H9 (cell line): Measurements from ENCODE around the gene ANKRD28. TPM values are rescaled to one million over a fixed set of nuclear protein-coding genes. Genes with fewer than 3 reads are reported as not detected.

ENCODE experiments used
- DNase-seq: peaks from one replicate; pipeline ENCODE4 v3.0.0-alpha.2; 2017
- H2AFZ ChIP-seq: one replicate; pipeline ENCODE4 v1.6.1; 2013; ENCODE audit warnings: mild to moderate bottlenecking, low read length, control low read depth, moderate library complexity
- H2AK5ac ChIP-seq: 2 replicates; pipeline ENCODE4 v1.6.1; 2013; ENCODE audit warnings: low read length, control low read depth, mixed read lengths; ENCODE audit not compliant: insufficient read length
- H2BK120ac ChIP-seq: one replicate; pipeline ENCODE4 v1.6.1; 2013; ENCODE audit warnings: low read depth, mild to moderate bottlenecking, low read length, control low read depth, inconsistent platforms; ENCODE audit not compliant: poor library complexity, severe bottlenecking
- H2BK12ac ChIP-seq: 2 replicates; pipeline ENCODE4 v1.6.1; 2013; ENCODE audit warnings: low read length, control low read depth, mixed read lengths, low read depth; ENCODE audit not compliant: insufficient read length
- H2BK15ac ChIP-seq: 2 replicates; pipeline ENCODE4 v1.6.1; 2013; ENCODE audit warnings: low read depth, low read length, control low read depth
- H2BK20ac ChIP-seq: one replicate; pipeline ENCODE4 v1.6.1; 2013; ENCODE audit warnings: low read depth, mild to moderate bottlenecking, low read length, control low read depth, inconsistent platforms; ENCODE audit not compliant: poor library complexity, severe bottlenecking
- H2BK5ac ChIP-seq: 2 replicates; pipeline ENCODE4 v1.6.1; 2013; ENCODE audit warnings: low read length, control low read depth, mixed read lengths; ENCODE audit not compliant: insufficient read length
- H3K14ac ChIP-seq: 2 replicates; pipeline ENCODE4 v1.6.1; 2013; ENCODE audit warnings: low read length, control low read depth; ENCODE audit not compliant: insufficient read depth
- H3K18ac ChIP-seq: 2 replicates; pipeline ENCODE4 v1.6.1; 2013; ENCODE audit warnings: low read depth, mild to moderate bottlenecking, mixed read lengths, low read length, control low read depth; ENCODE audit not compliant: insufficient read length
- H3K23ac ChIP-seq: 2 replicates; pipeline ENCODE4 v1.6.1; 2013; ENCODE audit warnings: low read length, control low read depth, mixed read lengths, low read depth; ENCODE audit not compliant: insufficient read length
- H3K23me2 ChIP-seq: 2 replicates; pipeline ENCODE4 v1.6.1; 2013; ENCODE audit warnings: low read depth, mild to moderate bottlenecking, mixed read lengths, low read length, control low read depth; ENCODE audit not compliant: insufficient read length, poor library complexity, severe bottlenecking
- H3K27ac ChIP-seq: 2 replicates; pipeline ENCODE4 v1.5.1; 2013; ENCODE audit warnings: low read length, control low read depth, mixed read lengths, low read depth; ENCODE audit not compliant: insufficient read length
- H3K27me3 ChIP-seq: 2 replicates; pipeline ENCODE4 v1.6.1; 2013; ENCODE audit warnings: low read length, control low read depth, inconsistent platforms; ENCODE audit not compliant: insufficient read depth
- H3K4ac ChIP-seq: 2 replicates; pipeline ENCODE4 v1.6.1; 2013; ENCODE audit warnings: low read depth, mild to moderate bottlenecking, control low read depth, inconsistent platforms, low read length, moderate library complexity
- H3K4me1 ChIP-seq: 2 replicates; pipeline ENCODE4 v1.6.1; 2013; ENCODE audit warnings: low read length, control low read depth, inconsistent platforms; ENCODE audit not compliant: insufficient read depth
- H3K4me2 ChIP-seq: 2 replicates; pipeline ENCODE4 v1.6.1; 2013; ENCODE audit warnings: low read length, control low read depth, mixed read lengths; ENCODE audit not compliant: insufficient read length, insufficient read depth
- H3K56ac ChIP-seq: 2 replicates; pipeline ENCODE4 v1.6.1; 2013; ENCODE audit warnings: low read depth, mild to moderate bottlenecking, mixed read lengths, low read length, control low read depth; ENCODE audit not compliant: insufficient read length
- H3K79me1 ChIP-seq: 2 replicates; pipeline ENCODE4 v1.6.1; 2013; ENCODE audit warnings: low read depth, mild to moderate bottlenecking, moderate library complexity, low read length, control low read depth, inconsistent platforms; ENCODE audit not compliant: insufficient read depth, poor library complexity, severe bottlenecking
- H3K79me2 ChIP-seq: 2 replicates; pipeline ENCODE4 v1.6.1; 2013; ENCODE audit warnings: low read length, control low read depth, inconsistent platforms; ENCODE audit not compliant: insufficient read depth
- H3K9ac ChIP-seq: 2 replicates; pipeline ENCODE4 v1.6.1; 2013; ENCODE audit warnings: low read length, control low read depth, mixed read lengths; ENCODE audit not compliant: insufficient read length; ENCODE audit errors: extremely low read depth
- H3K9me3 ChIP-seq: one replicate; pipeline ENCODE4 v1.6.1; 2013; ENCODE audit warnings: low read depth, low read length, inconsistent platforms; ENCODE audit not compliant: control insufficient read depth
- H3T11ph ChIP-seq: one replicate; pipeline ENCODE4 v1.6.1; 2013; ENCODE audit warnings: mild to moderate bottlenecking, low read length, control low read depth, inconsistent platforms
- H4K20me1 ChIP-seq: one replicate; pipeline ENCODE4 v1.6.1; 2013; ENCODE audit not compliant: control insufficient read depth, insufficient read length, insufficient read depth
- H4K5ac ChIP-seq: 2 replicates; pipeline ENCODE4 v1.6.1; 2013; ENCODE audit warnings: low read depth, mild to moderate bottlenecking, mixed read lengths, low read length, control low read depth; ENCODE audit not compliant: insufficient read length
- H4K8ac ChIP-seq: replicated peaks from 2 replicates; pipeline ENCODE4 v1.6.1; 2013; ENCODE audit warnings: low read length, control low read depth, mixed read lengths, low read depth; ENCODE audit not compliant: insufficient read length
- H4K91ac ChIP-seq: 2 replicates; pipeline ENCODE4 v1.6.1; 2013; ENCODE audit warnings: low read depth, mild to moderate bottlenecking, moderate library complexity, mixed read lengths, low read length, control low read depth; ENCODE audit not compliant: insufficient read length
- H3K27ac Mint-ChIP-seq, 3 experiments: 2 replicates in 2 of 3; 3 replicates in 1 of 3; pipeline ENCODE4 v1.8.0; 2020 to 2021; ENCODE audit warnings: mixed read lengths in 3 of 3, mild to moderate bottlenecking in 1 of 3, moderate library complexity in 1 of 3
- H3K27me3 Mint-ChIP-seq: 2 replicates; pipeline ENCODE4 v1.8.0; 2021; ENCODE audit warnings: low read depth, mild to moderate bottlenecking, moderate library complexity, mixed read lengths
- H3K36me3 Mint-ChIP-seq, 3 experiments: 2 replicates in 2 of 3; 3 replicates in 1 of 3; pipeline ENCODE4 v1.8.0; 2020 to 2021; ENCODE audit warnings: low read depth in 3 of 3, mixed read lengths in 3 of 3; ENCODE audit not compliant: insufficient read depth in 1 of 3
- H3K4me1 Mint-ChIP-seq, 2 experiments: 2 replicates each; pipeline ENCODE4 v1.8.0; 2020; ENCODE audit warnings: mixed read lengths in 2 of 2
- H3K4me3 Mint-ChIP-seq, 2 experiments: 2 replicates in 1 of 2; 3 replicates in 1 of 2; pipeline ENCODE4 v1.8.0; 2020 to 2021; ENCODE audit warnings: mild to moderate bottlenecking in 2 of 2, mixed read lengths in 2 of 2, moderate library complexity in 1 of 2
- H3K9me3 Mint-ChIP-seq, 2 experiments: 2 replicates in 1 of 2; 3 replicates in 1 of 2; pipeline ENCODE4 v1.8.0; 2020; ENCODE audit warnings: mild to moderate bottlenecking in 2 of 2, mixed read lengths in 2 of 2, moderate library complexity in 1 of 2
- WGBS: extraction: QIAGEN DNeasy Blood & Tissue Kit; methylation state at CpG from one replicate; pipeline ENCODE4 v1.1.7; 2013; ENCODE audit warnings: missing lambda C conversion rate, low lambda C conversion rate, mixed read lengths; ENCODE audit not compliant: insufficient read length; ENCODE audit errors: extremely low coverage; 5-methylcytosine and 5-hydroxymethylcytosine counted together
- total RNA-seq: library from RNA; stranded (reverse); gene quantifications from 2 replicates; pipeline ENCODE4 v1.2.1, GENCODE V29; 2021
- TF ChIP-seq, protein P1 (sequence below): fragments of 200-600 bp; sonication (generic); conservative IDR thresholded peaks from 3 replicates; pipeline ENCODE4 v1.8.0; 2021; ENCODE audit warnings: antibody characterized with exemption, mild to moderate bottlenecking

ANKRD28 gene
- total RNA-seq, 1 experiment from 2014 or later, result 59.0 TPM

- Histone ChIP-seq H4K5ac (no peak overlapping the region), H3K4ac (no peak overlapping the region)
These were observed 115.1 kb downstream of the ANKRD28 start for GRCh38 chr3:15682561-15683185.

More at GRCh38 chr3:15682561-15683185, 115.1 kb downstream of the ANKRD28 start:
- H3K4me3 Mint-ChIP-seq, result no peak overlapping the region
- no peaks in the 10 kb centered on the region for H3K27me3 Mint-ChIP-seq
- Histone ChIP-seq H2BK120ac (no peak overlapping the region), H3K27me3 (no peaks in the 10 kb centered on the region), H3K18ac (no peak overlapping the region), H2BK12ac (no peak overlapping the region), H3K4me2 (no peak overlapping the region), H3K14ac (no peak overlapping the region), H3K23ac (no peak overlapping the region), H3K9me3 (no peaks in the 10 kb centered on the region), H4K91ac (no peak overlapping the region), H4K8ac (no peak overlapping the region), H2BK20ac (no peak overlapping the region), H2AFZ (no peak overlapping the region), H3K56ac (no peak overlapping the region), H2AK5ac (no peak overlapping the region), H3K23me2 (no peaks in the 10 kb centered on the region), H3K27ac (no peak overlapping the region), H3K79me2 (no peaks in the 10 kb centered on the region), H2BK15ac (no peak overlapping the region), H3K9ac (no peak overlapping the region), H2BK5ac (no peak overlapping the region), H3T11ph (no peak overlapping the region), H3K79me1 (no peaks in the 10 kb centered on the region), H4K20me1 (no peaks in the 10 kb centered on the region), H3K4me1 (no peaks in the 10 kb centered on the region)
- TF ChIP-seq, protein P1, sequence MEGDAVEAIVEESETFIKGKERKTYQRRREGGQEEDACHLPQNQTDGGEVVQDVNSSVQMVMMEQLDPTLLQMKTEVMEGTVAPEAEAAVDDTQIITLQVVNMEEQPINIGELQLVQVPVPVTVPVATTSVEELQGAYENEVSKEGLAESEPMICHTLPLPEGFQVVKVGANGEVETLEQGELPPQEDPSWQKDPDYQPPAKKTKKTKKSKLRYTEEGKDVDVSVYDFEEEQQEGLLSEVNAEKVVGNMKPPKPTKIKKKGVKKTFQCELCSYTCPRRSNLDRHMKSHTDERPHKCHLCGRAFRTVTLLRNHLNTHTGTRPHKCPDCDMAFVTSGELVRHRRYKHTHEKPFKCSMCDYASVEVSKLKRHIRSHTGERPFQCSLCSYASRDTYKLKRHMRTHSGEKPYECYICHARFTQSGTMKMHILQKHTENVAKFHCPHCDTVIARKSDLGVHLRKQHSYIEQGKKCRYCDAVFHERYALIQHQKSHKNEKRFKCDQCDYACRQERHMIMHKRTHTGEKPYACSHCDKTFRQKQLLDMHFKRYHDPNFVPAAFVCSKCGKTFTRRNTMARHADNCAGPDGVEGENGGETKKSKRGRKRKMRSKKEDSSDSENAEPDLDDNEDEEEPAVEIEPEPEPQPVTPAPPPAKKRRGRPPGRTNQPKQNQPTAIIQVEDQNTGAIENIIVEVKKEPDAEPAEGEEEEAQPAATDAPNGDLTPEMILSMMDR, result no peak
- no peak overlapping the region for H3K27ac Mint-ChIP-seq
- H3K9me3 Mint-ChIP-seq, result no peaks in the 10 kb centered on the region
- H3K36me3 Mint-ChIP-seq, result peaks cover 13 to 46% (median 39%) of the 10 kb centered on the region in 3 experiments; a peak in 6 of 7 replicates
- DNase-seq, result no peak
- no peaks in the 10 kb centered on the region for H3K4me1 Mint-ChIP-seq
- no CpG with 5 or more reads among the region's 3 CpGs for WGBS
